Esophagus squamous epithelium (tissue), 5 donors: Measurements from ENCODE around the gene LNX2. TPM values are rescaled to one million over a fixed set of nuclear protein-coding genes. Genes with fewer than 3 reads are reported as not detected.
"Not testable (repeated sequence)": the region's sequence is repeated elsewhere in the genome, so short reads cannot be mapped to it uniquely, and the experiment has no call there.

Experiments used
- DNase-seq: peaks from one replicate; lab custom pipeline; 2025; lab: John Stamatoyannopoulos, UW
- H3K27ac ChIP-seq, 4 donors: fragments of 200-600 bp; sonication (generic); one replicate each; pipeline ENCODE4 v1.5.1; 2016 to 2019; ENCODE audit warnings: mild to moderate bottlenecking in 1 of 4
- H3K27me3 ChIP-seq, 4 donors: fragments of 200-600 bp; sonication (generic); 1 replicate in 3 of 4; 2 replicates in 1 of 4; pipeline versions ENCODE4 v1.5.1 to v1.6.0; 2017 to 2021; ENCODE audit warnings: antibody characterized with exemption in 1 of 4
- H3K36me3 ChIP-seq, 3 donors: fragments of 200-600 bp; sonication (generic); one replicate each; pipeline ENCODE4 v1.5.1; 2016 to 2019
- H3K4me1 ChIP-seq, 3 donors: fragments of 200-600 bp; sonication (generic); one replicate each; pipeline ENCODE4 v1.5.1; 2017 to 2019
- H3K4me3 ChIP-seq, 4 donors: fragments of 200-600 bp; sonication (generic); 1 replicate in 3 of 4; 2 replicates in 1 of 4; pipeline ENCODE4 v1.5.1; 2016 to 2019; ENCODE audit warnings: mild to moderate bottlenecking in 2 of 4, moderate library complexity in 1 of 4
- H3K9me3 ChIP-seq, 3 donors: fragments of 200-600 bp; sonication (generic); one replicate each; pipeline ENCODE4 v1.5.1; 2016 to 2019
- POLR2A ChIP-seq, 4 donors: fragments of 450-650 bp; IDR thresholded peaks; one replicate each; pipeline ENCODE4 v1.6.1; 2017; ENCODE audit warnings: antibody characterized with exemption in 4 of 4, mild to moderate bottlenecking in 4 of 4, moderate library complexity in 3 of 4
- WGBS, 2 donors: methylation state at CpG; one replicate each; pipeline ENCODE4 v1.1.5; 2018; 5-methylcytosine and 5-hydroxymethylcytosine counted together
- intact Hi-C: fragments of 100-400 bp; cut with DNase I; formaldehyde crosslinking; loops from one replicate; pipeline ENCODE4 v1.15.0; 2022
- total RNA-seq, 4 donors: library from RNA; depleted of rRNA; stranded (reverse); fragments of >200 nt; gene quantifications; one replicate each; pipeline ENCODE4 v1.1.0, GENCODE V29; 2016
- TF ChIP-seq, protein P1 (sequence below), 6 experiments: fragments of 450-650 bp in 4 of 6; fragments of 200-600 bp in 2 of 6; sonication (generic) in 2 of 6; IDR thresholded peaks; one replicate each; pipeline ENCODE4 v1.5.1; 2016 to 2019; ENCODE audit warnings: antibody characterized with exemption in 6 of 6, mild to moderate bottlenecking in 4 of 6, moderate library complexity in 4 of 6
- donor health status: DM: yes; HTN: yes; CAD: no.

LNX2 gene
- total RNA-seq, 4 donors from 2014 or later = 12.2 to 16.5 (median 14.9) TPM

DNA sequence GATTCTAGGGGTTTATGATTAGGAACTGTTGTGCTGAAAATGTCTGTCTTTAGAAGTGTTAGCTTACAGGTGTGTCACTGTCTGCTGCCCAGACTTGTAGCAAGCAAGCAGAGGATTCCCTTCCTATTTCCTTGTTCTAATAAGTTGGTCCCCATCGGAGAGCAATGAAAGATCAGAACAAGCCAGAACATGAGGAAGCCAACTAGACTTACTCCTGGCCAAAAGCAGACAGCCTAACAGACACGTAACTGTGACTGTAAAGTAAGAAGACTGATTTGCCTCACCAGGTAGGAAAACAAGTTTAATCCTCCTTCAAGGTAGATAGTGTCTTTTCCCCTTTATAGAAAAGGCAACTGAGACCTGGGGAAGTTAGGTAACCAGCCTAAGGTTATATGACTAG is 13.9 kb upstream of the LNX2 start:
- TF ChIP-seq, protein P1, sequence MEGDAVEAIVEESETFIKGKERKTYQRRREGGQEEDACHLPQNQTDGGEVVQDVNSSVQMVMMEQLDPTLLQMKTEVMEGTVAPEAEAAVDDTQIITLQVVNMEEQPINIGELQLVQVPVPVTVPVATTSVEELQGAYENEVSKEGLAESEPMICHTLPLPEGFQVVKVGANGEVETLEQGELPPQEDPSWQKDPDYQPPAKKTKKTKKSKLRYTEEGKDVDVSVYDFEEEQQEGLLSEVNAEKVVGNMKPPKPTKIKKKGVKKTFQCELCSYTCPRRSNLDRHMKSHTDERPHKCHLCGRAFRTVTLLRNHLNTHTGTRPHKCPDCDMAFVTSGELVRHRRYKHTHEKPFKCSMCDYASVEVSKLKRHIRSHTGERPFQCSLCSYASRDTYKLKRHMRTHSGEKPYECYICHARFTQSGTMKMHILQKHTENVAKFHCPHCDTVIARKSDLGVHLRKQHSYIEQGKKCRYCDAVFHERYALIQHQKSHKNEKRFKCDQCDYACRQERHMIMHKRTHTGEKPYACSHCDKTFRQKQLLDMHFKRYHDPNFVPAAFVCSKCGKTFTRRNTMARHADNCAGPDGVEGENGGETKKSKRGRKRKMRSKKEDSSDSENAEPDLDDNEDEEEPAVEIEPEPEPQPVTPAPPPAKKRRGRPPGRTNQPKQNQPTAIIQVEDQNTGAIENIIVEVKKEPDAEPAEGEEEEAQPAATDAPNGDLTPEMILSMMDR (IDR thresholded peaks at IDR 0.05) = no peak
- no peak for TF ChIP-seq POLR2A (IDR thresholded peaks at IDR 0.05)
- Histone ChIP-seq H3K27ac (peak overlapping the region; percentile 18 to 85 (median 74)), H3K27me3 (no peaks in the 10 kb centered on the region), H3K4me1 (peaks cover 16 to 95% (median 31%) of the 10 kb centered on the region in 3 donors), H3K9me3 (no peaks in the 10 kb centered on the region), H3K4me3 (no peak overlapping the region), H3K36me3 (peaks cover 0 to 21% (median 0%) of the 10 kb centered on the region in 3 donors)
- 23 to 42% methylated on average over 1 to 2 of the region's 2 CpGs for WGBS, 2 donors
- DNase-seq = no peak
- intact Hi-C loops = no loop called here

DNA sequence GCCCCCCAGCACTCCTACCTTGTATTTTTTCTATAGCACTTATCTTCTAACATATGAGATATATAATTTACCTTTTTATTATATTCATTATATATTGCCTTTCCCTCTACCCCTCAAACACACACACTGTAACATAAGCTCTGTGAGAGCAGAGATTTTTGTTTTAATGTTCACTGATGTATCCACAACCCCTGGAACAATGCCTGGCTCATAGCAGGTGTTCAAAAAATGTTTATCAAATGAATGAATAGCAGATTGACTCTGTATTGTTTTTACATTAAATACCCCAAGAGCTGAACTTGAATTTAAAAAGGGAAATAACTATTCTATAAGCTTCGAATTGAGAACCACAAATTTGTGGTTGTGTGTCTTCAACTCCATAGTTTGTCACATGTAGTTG is 12.3 kb upstream of the LNX2 start:
- TF ChIP-seq POLR2A (IDR thresholded peaks at IDR 0.05) = no peak
- TF ChIP-seq, protein P1 (IDR thresholded peaks at IDR 0.05) = no peak
- H3K4me1 ChIP-seq = peaks cover 8 to 87% (median 17%) of the 10 kb centered on the region in 3 donors
- H3K27ac ChIP-seq = peak overlapping the region in 3 of 4 donors; percentile 44 to 85 (median 83)
- H3K27me3 ChIP-seq = no peaks in the 10 kb centered on the region
- no peak for DNase-seq
- peaks cover 0 to 27% (median 0%) of the 10 kb centered on the region in 3 donors for H3K36me3 ChIP-seq
- 78 to 93% methylated on average over 1 of the region's 1 CpG for WGBS, 2 donors
- intact Hi-C loops = no loop called here
- no peaks in the 10 kb centered on the region for H3K9me3 ChIP-seq
- no peak overlapping the region for H3K4me3 ChIP-seq

DNA sequence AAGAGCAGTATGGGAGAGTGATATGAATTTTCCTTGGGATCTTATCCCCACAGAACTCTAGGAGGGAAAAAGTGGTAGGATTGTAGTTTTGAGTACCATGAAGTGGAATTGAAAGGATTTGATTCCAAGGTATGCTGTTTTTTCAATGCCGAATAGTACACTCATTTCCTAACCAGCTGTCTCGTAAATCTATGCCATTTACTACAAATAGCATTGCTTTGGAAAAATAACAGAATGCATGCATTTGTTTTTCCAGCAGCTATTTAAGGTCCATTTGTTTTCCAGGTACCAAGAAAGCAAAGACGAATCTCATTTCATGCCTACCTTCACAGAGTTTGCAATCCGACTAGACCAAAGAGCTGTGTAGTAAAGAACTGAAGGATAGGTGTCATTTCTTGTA is 11.9 kb upstream of the LNX2 start:
- H3K27ac ChIP-seq = peak overlapping the region in 2 of 4 donors; percentile 26 to 85
- no peaks in the 10 kb centered on the region for H3K9me3 ChIP-seq
- 93 to 95% methylated on average over 4 of the region's 4 CpGs for WGBS, 2 donors
- intact Hi-C loops = no loop called here
- peaks cover 0 to 27% (median 0%) of the 10 kb centered on the region in 3 donors for H3K36me3 ChIP-seq
- peaks cover 7 to 84% (median 13%) of the 10 kb centered on the region in 3 donors for H3K4me1 ChIP-seq
- no peak for TF ChIP-seq POLR2A (IDR thresholded peaks at IDR 0.05)
- TF ChIP-seq, protein P1 (IDR thresholded peaks at IDR 0.05) = no peak
- H3K27me3 ChIP-seq = no peaks in the 10 kb centered on the region
- no peak overlapping the region for H3K4me3 ChIP-seq
- DNase-seq = no peak

DNA sequence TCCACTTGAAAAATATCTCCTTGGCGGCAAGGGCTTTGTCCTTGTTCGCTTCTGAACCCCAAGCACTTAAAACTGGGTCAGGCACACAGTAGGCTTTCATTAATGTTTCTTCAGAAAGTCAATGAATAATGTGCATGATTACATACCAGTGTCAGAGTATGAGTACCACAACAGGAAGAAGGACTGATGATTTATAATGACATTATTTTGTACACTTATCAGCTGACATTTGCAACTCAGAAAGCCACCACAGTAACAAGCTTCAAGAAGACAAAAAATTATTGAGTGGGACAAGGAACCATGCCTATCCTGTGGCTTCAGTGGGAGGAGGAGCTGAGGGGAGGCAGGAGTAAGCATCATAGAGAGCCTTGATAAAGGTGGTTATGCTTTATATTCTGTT is 11.3 kb upstream of the LNX2 start:
- TF ChIP-seq, protein P1 (IDR thresholded peaks at IDR 0.05) = no peak
- TF ChIP-seq POLR2A (IDR thresholded peaks at IDR 0.05) = no peak
- WGBS, 2 donors = 79 to 97% methylated on average over 2 of the region's 2 CpGs
- Histone ChIP-seq H3K9me3 (no peaks in the 10 kb centered on the region), H3K4me1 (peaks cover 1 to 79% (median 9%) of the 10 kb centered on the region in 3 donors), H3K27me3 (no peaks in the 10 kb centered on the region), H3K36me3 (peaks cover 0 to 27% (median 0%) of the 10 kb centered on the region in 3 donors), H3K4me3 (no peak overlapping the region), H3K27ac (peak overlapping the region in 2 of 4 donors; percentile 26 to 85)
- intact Hi-C loops = no loop called here
- DNase-seq = no peak

DNA sequence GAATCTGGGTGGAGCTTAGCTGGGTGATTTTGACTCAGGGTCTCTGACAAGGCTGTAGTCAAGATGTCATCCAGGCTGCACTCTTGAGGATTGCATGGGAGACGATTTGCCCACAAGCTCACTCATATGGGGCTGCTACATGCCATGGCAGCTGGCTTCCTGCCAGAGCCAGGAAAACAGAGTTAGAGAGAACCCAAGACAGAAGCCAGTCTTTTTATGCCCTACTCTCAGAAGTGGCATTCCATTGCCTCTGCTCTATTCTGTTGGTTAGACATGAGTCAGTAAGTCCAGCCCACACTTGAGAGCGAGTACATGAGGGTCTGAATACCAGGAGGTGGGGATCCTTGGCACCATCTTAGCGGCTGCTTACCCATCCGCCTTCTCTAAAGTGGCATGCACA is 10.8 kb upstream of the LNX2 start:
- DNase-seq = no peak
- H3K27me3 ChIP-seq = no peaks in the 10 kb centered on the region
- peaks cover 0 to 31% (median 0%) of the 10 kb centered on the region in 3 donors for H3K36me3 ChIP-seq
- peak overlapping the region in 1 of 4 donors; percentile 26 for H3K27ac ChIP-seq
- intact Hi-C loops = no loop called here
- WGBS, 2 donors = 89 to 98% methylated on average over 3 to 4 of the region's 4 CpGs
- H3K4me3 ChIP-seq = no peak overlapping the region
- peaks cover 0 to 79% (median 9%) of the 10 kb centered on the region in 3 donors for H3K4me1 ChIP-seq
- H3K9me3 ChIP-seq = no peaks in the 10 kb centered on the region
- TF ChIP-seq, protein P1 (IDR thresholded peaks at IDR 0.05) = no peak
- no peak for TF ChIP-seq POLR2A (IDR thresholded peaks at IDR 0.05)

DNA sequence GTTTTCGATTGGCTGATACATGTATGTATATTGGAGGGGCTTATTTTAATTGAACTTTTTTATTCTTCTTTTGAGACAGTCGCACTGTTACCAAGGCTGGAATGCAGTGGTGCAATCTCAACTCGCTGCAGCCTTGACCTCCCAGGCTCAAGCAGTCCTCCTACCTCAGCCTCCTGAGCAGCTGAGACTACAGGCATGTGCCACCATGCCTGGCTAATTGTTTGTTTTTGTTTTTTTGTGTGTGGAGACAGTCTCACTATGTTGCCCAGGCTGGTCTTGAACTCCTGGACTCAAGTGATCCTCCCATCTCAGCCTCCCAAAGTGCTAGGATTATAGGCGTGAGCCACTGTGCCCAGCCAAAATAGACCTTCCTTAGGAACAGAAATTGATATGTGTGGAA is 8.4 kb upstream of the LNX2 start:
- intact Hi-C loops, H3K27ac ChIP-seq, DNase-seq, H3K27me3 ChIP-seq, H3K4me3 ChIP-seq, H3K9me3 ChIP-seq: not testable (repeated sequence)
- H3K4me1 ChIP-seq = peaks cover 8 to 81% (median 21%) of the 10 kb centered on the region in 3 donors
- WGBS, 2 donors = 90 to 95% methylated on average over 4 of the region's 4 CpGs
- H3K36me3 ChIP-seq = peaks cover 0 to 42% (median 0%) of the 10 kb centered on the region in 3 donors
